ENCODE measurements around the gene CACNG7.

GRCh38 chr19:53980539-53981375 is 71.7 kb downstream of the CACNG7 start:
- TF ChIP-seq CTCF (conservative IDR thresholded peaks at IDR 0.05 in 1 of 2, IDR thresholded peaks at IDR 0.05 in 1 of 2; ENCODE audit: extremely low read depth in 1 of 2, insufficient read depth in 1 of 2, low read depth in 1 of 2, low read length in 2 of 2) (no peak), EZH2 (IDR thresholded peaks at IDR 0.05; ENCODE audit: borderline replicate concordance, low read length) (no peak)

Data from mammary epithelial cell (primary cell).